ENCODE measurements around the gene COL12A1.

The COL12A1 gene

GRCh38 chr6:75176076-75176582, 29.7 kb downstream of the COL12A1 start:
- no peak for DNase-seq (ENCODE audit: low read depth)

- no peak for DNase-seq (ENCODE audit: low read depth)
Measured at GRCh38 chr6:75171986-75172385, 33.9 kb downstream of the COL12A1 start.

GRCh38 chr6:75171567-75171966, 34.3 kb downstream of the COL12A1 start:
- DNase-seq (ENCODE audit: low read depth): no peak

- no peak for DNase-seq (ENCODE audit: low read depth)
Measured at GRCh38 chr6:75170691-75171560, 34.9 kb downstream of the COL12A1 start.

- DNase-seq (ENCODE audit: low read depth): no peak
Measured at GRCh38 chr6:75169689-75170586, 35.9 kb downstream of the COL12A1 start.

- DNase-seq (ENCODE audit: low read depth): no peak
Measured at GRCh38 chr6:75167851-75168250, 38.0 kb downstream of the COL12A1 start.

DNA sequence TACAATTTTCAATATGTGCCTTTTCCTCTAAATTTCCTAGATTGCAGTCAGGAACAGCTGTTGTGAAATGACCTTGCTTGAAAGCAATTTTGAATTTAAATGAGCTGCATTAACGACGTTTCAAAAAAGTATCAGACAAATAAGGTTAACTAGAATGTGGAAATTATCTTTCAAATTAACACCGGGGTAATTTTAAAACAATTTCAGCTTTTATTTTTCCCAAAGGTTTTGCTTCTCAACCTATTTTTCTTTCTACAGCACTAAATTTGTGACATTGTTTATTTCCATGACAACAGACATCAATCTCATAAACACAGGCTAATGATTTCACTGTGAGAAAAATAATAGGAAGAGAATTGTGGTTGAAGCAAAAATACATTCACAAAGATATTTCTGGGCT, 38.5 kb downstream of the COL12A1 start:
- DNase-seq (ENCODE audit: low read depth): no peak

DNA sequence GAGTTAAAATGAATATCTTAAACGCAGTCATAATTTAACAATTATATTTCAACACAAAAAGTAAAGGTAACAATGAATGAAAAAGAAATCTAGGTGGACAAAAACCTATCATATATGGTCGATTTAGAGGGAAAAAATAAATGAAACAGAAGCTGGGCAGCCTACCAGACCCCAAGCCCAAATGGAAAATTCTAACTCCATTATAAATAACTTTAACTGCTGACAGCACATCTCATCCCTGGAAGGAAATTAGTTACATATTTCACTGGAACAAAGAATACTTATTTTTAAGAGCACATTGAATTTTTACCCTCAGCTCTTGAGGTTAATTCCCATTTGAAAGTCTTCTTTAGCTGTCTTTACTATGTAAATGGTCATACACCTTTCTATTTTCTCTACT, 39.1 kb downstream of the COL12A1 start:
- DNase-seq (ENCODE audit: low read depth): no peak

DNA sequence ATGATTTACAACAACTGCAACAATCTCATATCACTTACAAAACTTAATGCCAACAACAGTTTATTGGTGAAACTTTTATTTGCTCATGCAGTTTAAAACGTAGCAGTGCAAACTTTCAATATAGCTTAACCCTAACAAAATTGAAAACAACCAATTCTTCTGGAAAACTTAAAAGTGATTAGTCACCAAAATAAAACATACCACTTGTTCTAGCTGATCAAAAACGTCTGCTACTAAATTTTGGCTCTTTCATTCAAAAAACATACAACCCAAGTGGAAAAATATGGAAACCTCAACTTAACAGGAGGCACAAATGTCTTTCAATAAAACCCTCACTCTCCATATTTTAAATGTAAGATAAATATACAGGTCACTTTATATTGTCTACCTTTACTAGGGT, 39.6 kb downstream of the COL12A1 start:
- DNase-seq (ENCODE audit: low read depth): no peak

DNA sequence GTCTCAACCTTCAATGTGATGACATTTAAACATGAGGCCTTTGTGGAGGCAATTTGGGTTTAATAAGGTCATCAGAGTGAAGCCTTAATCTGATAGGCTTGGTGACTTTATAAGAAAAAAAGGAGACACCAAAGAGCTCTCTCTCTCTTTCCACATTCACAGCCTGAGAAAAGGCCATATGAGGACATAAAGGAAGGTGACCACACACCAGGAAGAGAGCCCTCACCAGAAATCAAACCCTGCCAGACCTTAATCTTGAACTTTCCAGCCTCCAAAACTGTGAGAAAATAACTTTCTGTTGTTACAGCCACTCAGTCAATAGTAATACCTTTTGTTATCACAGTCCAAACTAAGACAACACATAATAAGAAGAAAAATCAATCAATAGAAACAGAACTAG, 47.7 kb downstream of the COL12A1 start:
- no peak for DNase-seq (ENCODE audit: low read depth)

GRCh38 chr6:75157336-75157735, 48.5 kb downstream of the COL12A1 start:
- no peak for DNase-seq (ENCODE audit: low read depth)

DNA sequence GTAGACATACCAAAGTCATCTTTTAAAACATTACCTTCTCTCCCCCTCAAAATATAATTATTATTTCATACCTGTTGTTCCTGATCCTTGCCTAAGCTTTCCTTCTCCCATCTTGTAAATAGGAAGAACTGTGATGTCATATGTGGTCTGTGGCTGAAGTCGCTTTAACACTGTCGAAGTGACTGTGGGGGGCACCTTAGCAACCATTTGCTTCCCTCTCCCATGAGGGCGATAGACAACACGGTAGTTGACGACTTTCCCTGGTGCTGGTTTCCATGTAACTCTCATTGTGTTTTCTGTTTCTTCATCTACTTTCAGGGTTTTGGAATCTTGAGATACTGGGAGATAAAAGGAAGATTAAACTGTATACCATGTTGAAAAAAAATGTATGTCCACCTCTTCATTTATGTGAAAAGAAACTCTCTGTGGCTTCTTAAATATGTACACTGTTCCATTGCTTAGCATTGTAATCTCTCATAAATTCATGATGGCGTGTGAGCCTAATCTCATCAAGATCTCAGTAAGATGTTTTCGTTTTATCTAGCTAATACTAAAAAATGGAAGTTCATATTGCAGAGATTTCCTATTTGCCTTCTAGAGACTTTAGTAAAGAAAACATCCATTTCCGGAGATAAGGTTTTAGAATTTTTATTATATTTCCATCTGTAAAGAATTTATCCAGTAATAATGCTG, 49.5 kb downstream of the COL12A1 start:
- no peak for DNase-seq (ENCODE audit: low read depth)

DNA sequence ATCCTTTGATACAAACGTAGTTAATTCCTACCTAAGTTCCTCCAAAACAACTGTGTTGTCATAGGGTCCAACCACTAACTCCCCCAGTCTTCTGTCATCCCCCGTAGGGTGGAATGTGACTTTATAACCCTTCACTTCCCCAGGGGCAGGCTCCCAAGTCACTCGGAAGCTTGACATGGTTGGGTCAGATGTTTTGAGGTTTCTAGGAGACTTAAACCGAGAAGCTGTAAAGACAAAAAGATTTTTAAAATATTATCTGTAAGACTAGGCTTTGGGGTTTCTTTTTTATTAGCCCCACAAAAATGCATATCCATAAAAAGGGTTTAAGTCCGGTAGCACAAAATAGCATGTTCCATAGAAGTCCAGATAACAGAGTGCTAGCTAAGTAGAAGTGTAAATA, 50.2 kb downstream of the COL12A1 start:
- DNase-seq (ENCODE audit: low read depth): no peak

- DNase-seq (ENCODE audit: low read depth): no peak
Measured at GRCh38 chr6:75154973-75155372, 50.9 kb downstream of the COL12A1 start.

- no peak for DNase-seq (ENCODE audit: low read depth)
Measured at GRCh38 chr6:75150685-75151412, 55.0 kb downstream of the COL12A1 start.

DNA sequence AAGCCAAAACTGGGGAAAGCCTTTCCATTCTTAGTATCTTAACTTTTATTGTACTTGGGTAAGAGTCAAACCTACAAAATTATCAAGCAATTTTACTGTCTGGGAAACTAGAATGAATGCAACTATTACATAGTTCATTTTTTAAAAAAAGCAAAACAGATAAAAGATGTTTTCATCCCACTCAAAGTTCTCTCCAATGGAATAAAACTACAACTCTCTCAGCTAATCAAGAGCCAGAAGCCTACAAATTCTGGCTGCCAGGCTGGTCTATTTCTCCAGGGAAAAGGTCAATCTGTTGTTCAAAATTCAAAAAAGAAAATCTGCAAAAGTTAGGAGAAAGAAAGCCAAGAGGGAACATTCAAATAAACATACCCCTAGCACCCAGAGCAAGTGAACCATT, 56.2 kb downstream of the COL12A1 start:
- DNase-seq (ENCODE audit: low read depth): no peak

DNA sequence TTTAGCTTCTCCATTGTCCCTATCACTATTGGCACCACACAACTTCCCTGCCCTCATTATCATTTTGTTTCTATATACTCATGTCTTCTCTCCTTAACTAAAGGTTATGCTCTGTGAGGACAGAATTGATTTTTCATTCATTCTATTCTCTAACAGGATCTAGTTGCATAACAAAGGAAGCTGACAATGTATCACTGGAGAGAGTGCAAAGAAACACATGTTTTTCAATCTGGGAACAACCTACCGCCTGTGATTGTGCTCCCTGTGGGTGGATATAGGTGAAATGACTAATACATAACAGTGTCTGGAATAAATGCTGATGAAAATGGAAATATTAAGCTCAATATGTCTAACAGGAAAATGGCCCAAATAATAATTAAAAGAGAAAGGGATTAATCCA, 56.6 kb downstream of the COL12A1 start:
- no peak for DNase-seq (ENCODE audit: low read depth)

- DNase-seq (ENCODE audit: low read depth): no peak
Measured at GRCh38 chr6:75147512-75147911, 58.3 kb downstream of the COL12A1 start.

GRCh38 chr6:75145976-75146375, 59.9 kb downstream of the COL12A1 start:
- DNase-seq (ENCODE audit: low read depth): no peak

GRCh38 chr6:75145211-75145610, 60.6 kb downstream of the COL12A1 start:
- DNase-seq (ENCODE audit: low read depth): no peak

DNA sequence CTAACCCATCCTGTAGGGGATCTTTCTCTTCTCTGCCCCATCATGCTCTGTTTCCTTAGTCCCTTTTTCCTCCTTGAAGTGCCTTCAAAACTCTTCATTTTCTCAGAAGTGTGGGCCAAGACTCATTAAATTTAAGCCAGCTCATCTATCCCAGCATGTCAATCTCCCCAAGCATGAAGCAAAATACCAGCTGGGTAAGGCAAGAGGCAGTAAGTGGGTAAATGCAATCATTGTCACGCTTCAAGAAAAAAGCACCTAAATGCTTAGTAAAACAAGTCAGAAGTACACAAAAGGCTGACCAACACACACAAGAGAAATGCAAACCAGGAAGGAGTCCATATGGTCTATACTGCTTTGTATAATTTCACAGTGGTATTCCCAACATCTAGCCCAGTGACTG, 61.5 kb downstream of the COL12A1 start:
- no peak for DNase-seq (ENCODE audit: low read depth)

DNA sequence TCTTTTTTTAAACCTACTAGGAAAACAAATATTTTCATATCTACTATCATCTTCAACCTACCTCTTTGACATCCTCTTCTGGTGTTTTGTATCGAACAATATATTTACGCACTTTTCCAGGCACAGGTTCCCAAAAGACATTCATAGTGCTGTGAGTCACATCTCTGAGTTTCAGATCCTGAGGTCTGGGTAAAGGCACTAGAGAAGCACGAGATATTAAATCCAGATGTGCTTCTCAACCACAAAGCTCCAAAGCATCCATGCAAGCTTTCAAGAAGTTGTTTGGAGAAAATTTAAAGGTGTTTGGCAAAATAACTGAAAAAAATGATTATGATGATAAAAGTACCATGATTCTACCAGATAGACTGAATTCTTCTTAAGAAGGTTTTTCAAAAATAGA, 62.7 kb downstream of the COL12A1 start:
- DNase-seq (ENCODE audit: low read depth): no peak
